H4 (cell line): ENCODE results near the gene MAD1L1. TPM values are rescaled to one million over a fixed set of nuclear protein-coding genes. Genes with fewer than 3 reads are reported as not detected.

Experiments used
- DNase-seq: peaks from one replicate; pipeline ENCODE4 v3.0.0-alpha.2; 2015; ENCODE audit warnings: low spot score
- total RNA-seq: library from RNA; depleted of rRNA; stranded (reverse); fragments of >200 nt; shearing (Covaris generic); gene quantifications from 2 replicates; pipeline ENCODE4 v1.2.3, GENCODE V29; 2014

MAD1L1 gene
- total RNA-seq, 1 experiment from 2014 or later = 121 TPM

- DNase-seq = no peak
These were observed 199.8 kb downstream of the MAD1L1 start for GRCh38 chr7:2032876-2033407.

- no peak for DNase-seq
These were observed 200.5 kb downstream of the MAD1L1 start for GRCh38 chr7:2032030-2032875.

- no peak for DNase-seq
These were observed 201.3 kb downstream of the MAD1L1 start for GRCh38 chr7:2031451-2031845.

- no peak for DNase-seq
These were observed 202.0 kb downstream of the MAD1L1 start for GRCh38 chr7:2030475-2031450.

- no peak for DNase-seq
These were observed 202.8 kb downstream of the MAD1L1 start for GRCh38 chr7:2029936-2030335.

- no peak for DNase-seq
These were observed 203.4 kb downstream of the MAD1L1 start for GRCh38 chr7:2029211-2029905.

- DNase-seq = no peak
These were observed 204.0 kb downstream of the MAD1L1 start for GRCh38 chr7:2028733-2029132.

GRCh38 chr7:2025188-2025587 is 207.6 kb downstream of the MAD1L1 start:
- DNase-seq = no peak

GRCh38 chr7:2024567-2024918 is 208.2 kb downstream of the MAD1L1 start:
- no peak for DNase-seq

GRCh38 chr7:2023877-2024566 is 208.7 kb downstream of the MAD1L1 start:
- no peak for DNase-seq

- DNase-seq = no peak
These were observed 210.0 kb downstream of the MAD1L1 start for GRCh38 chr7:2022737-2023250.

GRCh38 chr7:2022021-2022409 is 210.7 kb downstream of the MAD1L1 start:
- no peak for DNase-seq

- DNase-seq = peak; percentile 84
These were observed 212.8 kb downstream of the MAD1L1 start for GRCh38 chr7:2019711-2020511.

GRCh38 chr7:2019461-2019710 is 213.4 kb downstream of the MAD1L1 start:
- no peak for DNase-seq

GRCh38 chr7:2018569-2019460 is 213.9 kb downstream of the MAD1L1 start:
- DNase-seq = peak; percentile 61

GRCh38 chr7:2017914-2018568 is 214.7 kb downstream of the MAD1L1 start:
- DNase-seq = no peak

GRCh38 chr7:2017481-2017891 is 215.3 kb downstream of the MAD1L1 start:
- no peak for DNase-seq

GRCh38 chr7:2016761-2017480 is 215.8 kb downstream of the MAD1L1 start:
- no peak for DNase-seq
